Suprapubic skin (tissue), 4 donors: ENCODE data around the gene NREP. TPM values are rescaled to one million over a fixed set of nuclear protein-coding genes. Genes with fewer than 3 reads are reported as not detected.

Source experiments
- DNase-seq, 2 donors: peaks; one replicate each; pipeline ENCODE4 v3.0.0-alpha.2; 2019; ENCODE audit warnings: low spot score in 2 of 2
- H3K27ac ChIP-seq: fragments of 200-600 bp; sonication (generic); one replicate; pipeline ENCODE4 v1.5.1; 2019
- H3K27me3 ChIP-seq: fragments of 200-600 bp; sonication (generic); one replicate; pipeline ENCODE4 v1.5.1; 2019
- H3K36me3 ChIP-seq: fragments of 200-600 bp; sonication (generic); one replicate; pipeline ENCODE4 v1.5.1; 2019
- H3K4me1 ChIP-seq: fragments of 200-600 bp; sonication (generic); one replicate; pipeline ENCODE4 v1.5.1; 2019
- H3K4me3 ChIP-seq: fragments of 200-600 bp; sonication (generic); one replicate; pipeline ENCODE4 v1.5.1; 2019; ENCODE audit warnings: mild to moderate bottlenecking
- H3K9me3 ChIP-seq: fragments of 200-600 bp; sonication (generic); one replicate; pipeline ENCODE4 v1.5.1; 2019
- CTCF ChIP-seq, 2 donors: fragments of 200-600 bp in 1 of 2; fragments of 450-650 bp in 1 of 2; sonication (generic) in 1 of 2; IDR thresholded peaks; one replicate each; pipeline ENCODE4 v1.5.1; 2016 to 2019; ENCODE audit warnings: antibody characterized with exemption in 2 of 2, mild to moderate bottlenecking in 1 of 2, moderate library complexity in 1 of 2
- EP300 ChIP-seq: sonication (generic); formaldehyde crosslinking; IDR thresholded peaks from one replicate; pipeline ENCODE4 v1.6.1; 2017; ENCODE audit warnings: antibody characterized with exemption
- POLR2A ChIP-seq, 2 donors: fragments of 450-650 bp; IDR thresholded peaks; one replicate each; pipeline ENCODE4 v1.6.1; 2017; ENCODE audit warnings: antibody characterized with exemption in 2 of 2, mild to moderate bottlenecking in 2 of 2, moderate library complexity in 2 of 2
- POLR2AphosphoS5 ChIP-seq, 3 donors: sonication (generic); formaldehyde crosslinking; IDR thresholded peaks; one replicate each; pipeline ENCODE4 v1.6.1; 2017; ENCODE audit warnings: antibody characterized with exemption in 3 of 3
- WGBS: methylation state at CpG from one replicate; pipeline ENCODE4 v1.1.5; 2018; 5-methylcytosine and 5-hydroxymethylcytosine counted together
- total RNA-seq, 4 donors: library from RNA; depleted of rRNA; stranded (reverse); fragments of >200 nt; gene quantifications; one replicate each; pipeline ENCODE4 v1.1.0, GENCODE V29; 2016

Gene NREP
- total RNA-seq, 4 donors from 2014 or later = 7.0 to 10.1 (median 8.3) TPM

- no peak overlapping the region for H3K27ac ChIP-seq
- TF ChIP-seq CTCF (IDR thresholded peaks at IDR 0.05) = no peak
- TF ChIP-seq POLR2AphosphoS5 (IDR thresholded peaks at IDR 0.05) = no peak
- DNase-seq = no peak
- H3K4me1 ChIP-seq = peaks cover 15% of the 10 kb centered on the region
- H3K4me3 ChIP-seq = no peak overlapping the region
- H3K9me3 ChIP-seq = no peaks in the 10 kb centered on the region
- no peaks in the 10 kb centered on the region for H3K36me3 ChIP-seq
- H3K27me3 ChIP-seq = no peaks in the 10 kb centered on the region
- WGBS = 96% methylated on average over 3 of the region's 3 CpGs
Observed at GRCh38 chr5:111685969-111686368, 71.0 kb downstream of the NREP start.

- no peak for TF ChIP-seq POLR2A (IDR thresholded peaks at IDR 0.05)
- no peak for TF ChIP-seq CTCF (IDR thresholded peaks at IDR 0.05)
- TF ChIP-seq EP300 = no peak
- TF ChIP-seq POLR2AphosphoS5 (IDR thresholded peaks at IDR 0.05) = no peak
- DNase-seq = no peak
- Histone ChIP-seq H3K4me1 (peaks cover 25% of the 10 kb centered on the region), H3K9me3 (no peaks in the 10 kb centered on the region), H3K27me3 (no peaks in the 10 kb centered on the region), H3K27ac (no peak overlapping the region), H3K36me3 (no peaks in the 10 kb centered on the region), H3K4me3 (no peak overlapping the region)
- WGBS = 86% methylated on average over 6 of the region's 6 CpGs
Observed at GRCh38 chr5:111682641-111683040, 74.4 kb downstream of the NREP start.

GRCh38 chr5:111682121-111682520 is 74.9 kb downstream of the NREP start:
- H3K9me3 ChIP-seq = no peaks in the 10 kb centered on the region
- no peaks in the 10 kb centered on the region for H3K36me3 ChIP-seq
- no peak for DNase-seq
- TF ChIP-seq EP300 = no peak
- no peak for TF ChIP-seq POLR2AphosphoS5 (IDR thresholded peaks at IDR 0.05)
- TF ChIP-seq POLR2A (IDR thresholded peaks at IDR 0.05) = no peak
- TF ChIP-seq CTCF (IDR thresholded peaks at IDR 0.05) = no peak
- H3K4me1 ChIP-seq = peaks cover 27% of the 10 kb centered on the region
- no peak overlapping the region for H3K27ac ChIP-seq
- no peaks in the 10 kb centered on the region for H3K27me3 ChIP-seq
- H3K4me3 ChIP-seq = no peak overlapping the region
- 74% methylated on average over 6 of the region's 6 CpGs for WGBS

DNA sequence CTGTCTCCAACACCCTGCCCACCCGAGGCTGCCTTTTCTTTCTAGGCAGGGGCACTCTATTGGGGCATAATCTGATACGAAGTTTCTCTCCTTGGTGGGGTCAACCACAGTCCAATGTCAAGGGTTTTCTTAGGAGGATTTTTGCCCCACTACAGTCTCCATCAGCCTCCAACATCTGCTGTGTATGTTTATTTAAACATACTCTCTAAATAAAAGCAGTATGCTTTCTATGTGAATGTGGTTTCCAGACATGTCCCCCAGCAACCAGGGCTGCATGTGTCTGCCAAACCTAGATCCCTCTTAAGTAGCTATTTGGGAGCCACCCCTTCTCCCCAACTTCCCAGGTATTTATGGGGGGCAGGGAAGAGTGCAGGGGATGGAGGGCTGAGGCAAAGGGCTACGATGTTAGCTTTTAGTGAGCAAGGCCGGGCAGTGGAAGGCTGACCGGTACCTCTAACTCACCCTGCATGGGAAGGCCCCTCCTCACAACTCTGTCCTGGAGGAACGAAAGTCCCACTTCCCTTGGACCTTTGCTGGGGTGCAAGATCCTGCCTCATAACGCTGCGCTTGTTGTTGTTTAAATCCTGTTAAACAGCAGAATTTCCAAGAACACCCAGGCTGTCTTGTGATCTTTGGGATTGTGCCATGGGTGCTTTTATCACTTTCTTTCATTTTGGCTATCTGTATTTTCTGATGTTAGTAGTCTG is 75.4 kb downstream of the NREP start:
- H3K4me3 ChIP-seq = no peak overlapping the region
- DNase-seq = no peak
- peak overlapping the region; percentile 27 for H3K27ac ChIP-seq
- TF ChIP-seq EP300 = no peak
- no peak for TF ChIP-seq CTCF (IDR thresholded peaks at IDR 0.05)
- H3K36me3 ChIP-seq = no peaks in the 10 kb centered on the region
- WGBS = 49% methylated on average over 8 of the region's 8 CpGs
- peaks cover 31% of the 10 kb centered on the region for H3K4me1 ChIP-seq
- no peaks in the 10 kb centered on the region for H3K9me3 ChIP-seq
- no peaks in the 10 kb centered on the region for H3K27me3 ChIP-seq

- Histone ChIP-seq H3K27me3 (no peaks in the 10 kb centered on the region), H3K4me1 (peaks cover 34% of the 10 kb centered on the region), H3K36me3 (no peaks in the 10 kb centered on the region), H3K4me3 (no peak overlapping the region), H3K9me3 (no peaks in the 10 kb centered on the region), H3K27ac (peak overlapping the region; percentile 27)
- peak in 1 of 2 donors; percentile 78 for DNase-seq
- no peak for TF ChIP-seq POLR2A (IDR thresholded peaks at IDR 0.05)
- TF ChIP-seq POLR2AphosphoS5 (IDR thresholded peaks at IDR 0.05) = peak in 2 of 3 donors; percentile 43 to 52
- WGBS = 15% methylated on average over 6 of the region's 6 CpGs
Observed at GRCh38 chr5:111680737-111681413, 76.1 kb downstream of the NREP start.
